ENCODE results near the gene PTPA.

- TF ChIP-seq CTCF (IDR thresholded peaks at IDR 0.05; ENCODE audit: borderline replicate concordance, extremely low read depth, low read length, poor library complexity, severe bottlenecking) (peak; percentile 57), EZH2 (IDR thresholded peaks at IDR 0.05; ENCODE audit: borderline replicate concordance, low read depth, low read length, severe bottlenecking) (no peak)
Observed at GRCh38 chr9:129102791-129103594, 8.2 kb upstream of the PTPA start.

Data from DND-41 (cell line).